NCI-H2196 treated with DMSO at 0.1 percent for 48 hours (cell line): ENCODE measurements around the gene RPL7A.
"Not testable (repeated sequence)": the region's sequence is repeated elsewhere in the genome, so short reads cannot be mapped to it uniquely, and the experiment has no call there.

Experiments
- DNase-seq: peaks from one replicate; lab custom pipeline; 2025; ENCODE audit not compliant: unreplicated experiment; lab: John Stamatoyannopoulos, UW

The RPL7A gene

DNA sequence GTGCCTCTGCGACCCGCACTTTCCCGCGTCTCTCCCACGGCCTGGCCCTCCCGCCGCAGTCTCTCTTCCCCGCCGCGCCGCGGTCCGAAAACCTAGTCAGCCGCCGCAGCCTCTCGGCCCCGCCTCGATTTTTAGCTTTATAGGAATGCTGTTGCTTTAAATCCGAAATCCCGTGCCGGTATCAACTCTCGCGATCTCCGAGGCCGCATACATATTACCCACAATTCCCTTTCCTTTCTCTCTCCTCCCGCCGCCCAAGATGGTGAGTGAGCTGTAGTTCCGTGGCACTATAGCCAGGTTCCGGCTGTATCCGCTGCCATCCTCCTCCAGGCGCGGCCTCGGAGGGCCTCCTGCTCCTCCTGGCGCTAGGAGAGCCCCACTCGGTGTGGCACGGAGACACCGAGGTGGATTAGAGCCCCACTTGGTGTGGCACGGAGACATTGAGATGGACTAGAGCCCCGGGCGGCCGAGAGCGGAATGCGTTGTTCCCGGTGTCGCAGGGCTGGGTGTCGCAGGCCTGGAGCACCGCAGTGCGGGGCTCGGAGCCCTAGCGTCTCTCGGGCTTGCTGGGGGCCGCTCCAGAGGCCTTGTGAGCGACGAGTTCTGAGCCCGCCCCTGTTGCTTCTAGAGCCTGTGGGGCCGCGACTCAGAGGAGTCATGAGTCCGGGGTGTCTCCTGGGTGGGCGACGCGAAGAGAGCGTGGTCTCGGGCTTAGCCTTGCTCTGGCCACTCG lies at the start of gene RPL7A, which contains the start of gene MED22:
Gene RPL7A, plus strand, starts transcription at position 234 of the 733 bp plus-strand sequence. Its CDS starts 26 bp downstream, at position 260.
Gene MED22, minus strand, starts transcription at position 147 of the 733 bp plus-strand sequence. CDS start 1,469 bp downstream, outside the sequence.
- peak; percentile 89 for DNase-seq

DNA sequence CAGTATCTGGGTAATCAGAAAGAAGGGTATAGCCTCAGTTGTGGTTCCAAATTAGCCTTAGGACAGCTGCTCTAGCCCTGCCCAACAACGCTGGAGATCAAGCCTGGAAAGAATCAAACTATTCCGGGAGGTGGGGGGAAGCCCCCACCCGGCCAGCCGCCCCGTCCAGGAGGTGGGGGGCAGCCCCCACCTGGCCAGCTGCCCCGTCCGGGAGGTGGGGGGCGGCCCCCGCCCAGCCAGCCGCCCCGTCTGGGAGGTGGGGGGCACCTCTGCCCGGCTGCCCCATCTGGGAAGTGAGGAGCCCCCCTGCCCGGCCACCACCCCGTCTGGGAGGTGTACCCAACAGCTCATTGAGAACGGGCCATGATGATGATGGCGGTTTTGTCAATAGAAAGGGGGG lies 48.0 kb upstream of the RPL7A start:
- DNase-seq, result not testable (repeated sequence)

DNA sequence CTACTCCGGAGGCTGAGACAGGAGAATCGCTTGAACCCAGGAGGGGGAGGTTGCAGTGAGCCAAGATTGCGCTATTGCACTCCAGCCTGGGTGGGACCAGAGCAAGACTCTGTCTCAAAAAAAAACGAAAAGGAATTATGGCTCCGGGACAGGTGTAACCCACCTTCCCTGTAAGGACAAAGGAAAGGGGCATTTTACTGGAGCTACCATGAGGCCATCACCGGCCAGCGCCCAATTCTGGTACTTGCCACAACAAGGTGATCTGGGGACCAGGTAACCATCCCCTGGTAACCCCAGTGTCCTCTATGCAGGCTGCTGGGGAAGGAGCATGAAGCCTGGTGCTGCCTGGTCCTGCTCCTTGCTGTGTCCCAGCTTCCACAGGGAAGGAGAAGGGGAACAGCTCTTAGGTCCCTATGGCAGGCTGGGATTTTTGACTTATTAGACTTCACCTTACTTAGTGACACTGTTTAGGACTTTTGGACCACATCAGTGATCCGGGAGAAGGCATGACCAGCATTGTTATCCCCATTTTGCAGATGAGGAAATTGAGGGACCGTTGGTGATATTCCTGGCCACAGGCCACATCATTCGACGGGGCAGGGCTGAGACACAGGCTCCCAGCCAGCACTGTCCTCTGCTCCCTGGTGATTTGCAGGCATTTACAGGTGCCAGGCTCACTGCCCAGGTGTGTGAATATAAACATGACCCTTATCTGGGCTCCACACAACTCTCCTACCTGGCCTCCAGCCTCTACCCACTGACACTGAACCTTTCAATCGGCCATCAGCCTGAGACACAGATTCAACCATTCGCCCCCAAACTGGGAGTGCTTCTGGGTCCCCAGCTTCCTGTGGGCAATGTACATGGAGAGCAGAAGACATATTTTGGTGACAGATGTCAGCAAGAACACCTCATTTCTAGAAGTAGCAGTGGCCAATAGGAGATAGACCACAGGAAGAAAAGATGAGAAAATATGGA lies 46.5 kb upstream of the RPL7A start:
- no peak for DNase-seq

DNA sequence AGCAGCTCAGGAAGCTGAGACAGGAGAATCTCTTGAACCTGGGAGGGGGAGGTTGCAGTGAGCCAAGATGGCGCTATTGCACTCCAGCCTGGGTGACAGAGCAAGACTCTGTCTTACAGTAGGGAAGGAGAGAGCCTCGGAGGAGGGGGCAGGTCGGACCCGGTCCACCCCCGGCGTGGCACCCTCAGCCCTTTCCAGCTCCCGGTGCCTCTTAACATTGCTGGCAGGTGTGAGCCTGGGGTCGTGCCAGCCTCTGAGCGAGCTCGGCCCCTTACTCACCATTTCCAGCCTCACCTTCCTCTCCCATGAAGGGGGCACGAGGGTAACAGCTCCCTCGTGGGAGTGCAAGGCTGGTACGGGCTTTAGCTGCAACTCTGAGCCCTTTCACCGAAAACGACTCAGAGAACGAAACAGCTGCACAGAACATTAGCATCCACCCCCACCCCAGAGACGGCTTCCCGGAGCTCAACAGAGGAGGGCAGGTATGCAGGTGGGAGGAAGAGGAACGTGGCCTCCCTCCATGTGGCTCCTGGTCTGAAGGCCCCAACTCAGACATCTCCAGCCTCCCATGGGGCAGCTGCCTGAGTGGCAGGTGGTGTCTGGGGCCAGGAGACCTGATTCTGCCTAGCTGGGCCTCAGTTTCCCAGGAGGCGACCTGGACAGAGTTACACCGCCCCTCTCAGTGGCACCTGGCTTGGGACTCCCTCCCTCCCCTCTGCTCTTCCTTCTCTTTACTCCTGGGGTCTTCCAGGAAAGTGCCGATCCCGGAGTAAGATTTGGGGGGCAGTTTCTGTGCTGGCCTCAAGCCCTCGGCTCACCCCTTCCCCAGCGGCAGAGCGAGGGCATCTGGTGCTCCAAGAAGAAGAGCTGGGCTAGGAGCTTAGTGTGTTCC lies 44.5 kb upstream of the RPL7A start:
- DNase-seq, result no peak

DNA sequence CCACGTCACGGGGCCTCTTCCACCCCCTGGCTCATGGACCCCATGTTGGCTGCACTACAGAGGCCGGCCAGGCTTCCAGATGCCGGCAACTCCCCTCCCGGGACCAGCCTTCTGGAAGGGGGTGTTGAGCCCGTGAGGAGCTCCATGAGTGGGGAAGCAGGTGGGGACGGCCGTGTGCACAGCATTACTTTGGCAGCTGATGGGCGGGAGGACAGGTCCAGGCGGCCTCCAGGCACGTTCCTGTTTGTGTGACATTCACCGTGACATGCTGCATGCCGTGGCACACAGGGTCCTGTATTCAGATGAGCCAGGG lies 43.9 kb upstream of the RPL7A start:
- no peak for DNase-seq

DNA sequence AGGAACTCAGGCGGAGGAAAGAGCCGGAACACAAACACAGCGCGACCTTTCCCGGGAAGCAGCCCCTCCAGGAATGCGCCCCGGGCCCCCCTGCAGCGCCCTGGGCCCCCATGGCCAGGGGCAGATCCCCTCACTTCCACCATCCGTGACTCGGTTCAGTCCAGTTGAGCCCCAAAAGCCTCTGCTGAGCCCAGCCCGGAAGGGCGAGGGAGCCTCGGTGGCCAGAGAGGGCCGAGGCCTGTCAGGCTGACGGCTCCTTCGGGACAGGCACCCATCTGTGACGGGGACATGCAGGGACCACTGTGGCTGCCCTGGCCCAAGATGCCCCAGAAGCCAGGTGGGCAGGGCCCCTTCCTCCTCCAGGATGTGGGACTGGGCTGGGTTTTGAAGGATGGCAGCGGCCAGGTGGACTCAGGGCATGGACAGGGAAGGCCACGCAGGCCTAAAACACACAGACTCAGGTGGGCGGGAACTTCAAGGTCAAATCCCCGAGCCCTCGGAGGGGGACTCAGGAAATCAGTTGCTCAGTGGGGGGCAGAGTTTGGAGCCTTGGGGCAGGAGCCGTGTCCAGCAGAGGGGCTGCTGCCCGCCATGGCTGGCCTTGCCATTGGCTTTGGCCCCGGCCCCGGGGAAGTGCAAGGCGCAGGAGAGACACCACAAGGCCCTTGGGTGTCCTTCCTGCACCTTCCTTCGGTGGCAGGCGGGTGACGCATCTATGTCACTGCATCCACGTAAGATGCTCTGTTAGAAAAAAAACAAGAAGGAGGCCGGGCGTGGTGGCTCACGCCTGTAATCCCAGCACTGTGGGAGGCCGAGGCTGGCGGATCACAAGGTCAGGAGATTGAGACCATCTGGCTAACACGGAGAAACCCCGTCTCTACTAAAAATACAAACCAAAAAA lies 43.3 kb upstream of the RPL7A start:
- DNase-seq, result no peak

DNA sequence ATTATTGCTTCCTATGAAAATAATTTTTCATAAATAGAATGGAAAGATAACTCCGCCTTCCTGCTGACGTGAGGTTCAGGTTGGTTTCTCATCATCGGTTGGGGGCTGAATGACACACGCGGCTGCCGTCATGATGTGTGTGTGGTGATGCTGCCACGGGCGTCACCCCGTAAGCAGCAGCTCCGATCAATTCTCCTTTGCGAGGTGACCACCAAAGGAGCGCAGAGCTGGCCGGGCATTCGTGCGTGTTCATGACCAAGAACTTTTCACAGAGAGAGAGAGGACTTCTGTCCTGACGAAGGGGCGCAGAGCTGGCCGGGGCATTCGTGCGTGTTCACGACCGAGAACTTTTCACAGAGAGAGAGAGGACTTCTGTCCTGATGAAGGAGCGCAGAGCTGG lies 42.3 kb upstream of the RPL7A start:
- no peak for DNase-seq

DNA sequence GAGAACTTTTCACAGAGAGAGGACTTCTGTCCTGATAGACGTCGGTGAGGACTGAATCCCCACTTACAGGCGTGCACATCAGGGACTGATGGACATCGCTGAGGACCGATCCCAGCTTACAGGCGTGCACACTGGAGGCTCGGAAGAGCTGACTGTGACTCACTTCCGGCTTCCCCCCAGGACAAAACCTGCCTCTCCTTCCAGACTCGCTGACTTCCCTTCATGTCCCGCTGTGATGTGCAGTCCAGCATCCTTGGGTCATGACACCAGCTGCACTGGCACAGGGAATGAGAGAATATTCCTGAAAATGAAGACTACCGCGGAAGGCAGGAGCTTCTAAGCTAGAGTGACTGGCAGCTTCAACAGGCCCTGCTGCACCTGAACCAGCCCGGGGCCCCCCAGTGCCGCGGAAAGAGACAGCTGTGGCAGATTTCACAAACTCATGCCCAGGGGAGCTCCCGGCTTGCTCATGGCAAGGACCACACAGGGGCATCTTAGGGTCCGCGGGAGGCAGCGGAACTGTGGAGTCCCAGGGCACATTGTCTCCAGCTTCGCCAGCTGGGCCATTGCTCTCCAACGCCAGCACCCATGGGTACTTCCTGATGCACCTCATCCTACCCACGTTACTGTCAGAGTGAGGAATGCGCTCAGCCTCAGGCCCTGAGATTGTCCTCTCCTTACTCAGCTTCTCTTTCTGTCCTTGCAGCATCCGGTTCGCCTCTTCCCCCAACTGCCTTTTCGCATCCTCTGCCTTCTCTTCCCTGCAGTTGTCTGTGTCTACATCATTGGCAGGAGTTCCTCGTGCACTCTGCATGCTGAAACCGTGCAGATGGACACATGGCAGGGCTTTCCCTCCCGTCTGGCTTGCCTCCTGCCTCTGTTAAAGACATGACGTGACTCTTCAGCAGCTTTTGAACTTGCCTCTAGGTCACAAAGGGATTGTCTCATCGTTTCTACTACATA lies 41.5 kb upstream of the RPL7A start:
- DNase-seq, result no peak

DNA sequence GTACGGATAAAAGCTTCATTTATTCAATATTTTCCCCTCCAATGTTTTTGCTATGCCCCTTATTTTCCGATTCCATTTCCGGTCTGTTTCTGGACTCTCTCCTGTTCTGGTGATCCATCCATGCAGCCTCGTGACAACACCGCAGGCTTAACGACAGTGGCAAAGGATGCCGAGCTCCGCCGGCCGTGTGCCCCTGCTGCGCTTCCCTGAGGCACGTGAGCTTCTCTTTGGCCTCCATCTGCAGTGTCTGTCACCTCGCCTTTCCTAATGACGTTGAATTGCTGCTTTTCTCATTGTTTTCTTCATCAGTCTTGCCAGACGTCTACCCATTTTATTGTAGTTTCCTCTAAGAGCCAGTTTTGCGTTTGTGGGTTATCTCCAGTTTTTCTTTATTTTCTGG lies 40.7 kb upstream of the RPL7A start:
- DNase-seq, result no peak

DNA sequence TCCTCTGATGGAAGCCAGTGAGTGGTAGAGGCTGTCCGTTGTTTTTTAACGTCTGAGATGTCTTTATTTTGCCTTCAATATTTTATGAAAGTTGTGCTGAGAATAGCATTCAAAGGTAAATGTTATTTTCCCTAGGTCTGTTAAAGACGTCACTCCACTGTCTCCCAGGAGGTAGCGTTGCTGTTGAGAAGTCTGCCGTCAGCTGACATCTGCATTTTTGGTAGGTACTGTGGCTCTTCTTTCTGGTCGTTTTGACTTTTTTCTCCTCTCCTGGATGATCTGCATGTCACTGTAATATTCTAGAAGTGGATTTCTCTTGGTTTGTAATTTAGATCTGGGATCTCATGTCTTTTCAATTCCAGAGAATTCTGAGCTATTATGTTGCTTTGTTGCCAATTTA lies 38.4 kb upstream of the RPL7A start:
- DNase-seq, result no peak

DNA sequence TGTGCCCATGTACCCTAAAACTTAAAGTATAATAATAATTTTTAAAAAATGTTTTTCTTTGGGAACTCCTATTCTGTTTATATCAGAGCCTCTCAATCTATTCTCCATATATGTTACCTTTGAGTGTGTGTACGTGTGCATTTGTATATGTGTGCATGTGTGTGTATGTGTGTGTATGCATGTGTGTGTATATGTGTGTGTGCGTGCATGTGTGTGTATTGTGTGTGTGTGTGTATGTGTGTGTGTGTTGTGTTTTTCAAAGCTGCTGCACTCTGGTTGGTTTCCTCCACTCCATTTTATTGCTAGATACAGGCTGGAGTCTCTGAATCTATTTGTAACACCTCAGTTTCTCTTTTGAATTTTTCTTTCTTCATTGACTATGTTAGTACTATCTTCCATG lies 32.0 kb upstream of the RPL7A start:
- no peak for DNase-seq

DNA sequence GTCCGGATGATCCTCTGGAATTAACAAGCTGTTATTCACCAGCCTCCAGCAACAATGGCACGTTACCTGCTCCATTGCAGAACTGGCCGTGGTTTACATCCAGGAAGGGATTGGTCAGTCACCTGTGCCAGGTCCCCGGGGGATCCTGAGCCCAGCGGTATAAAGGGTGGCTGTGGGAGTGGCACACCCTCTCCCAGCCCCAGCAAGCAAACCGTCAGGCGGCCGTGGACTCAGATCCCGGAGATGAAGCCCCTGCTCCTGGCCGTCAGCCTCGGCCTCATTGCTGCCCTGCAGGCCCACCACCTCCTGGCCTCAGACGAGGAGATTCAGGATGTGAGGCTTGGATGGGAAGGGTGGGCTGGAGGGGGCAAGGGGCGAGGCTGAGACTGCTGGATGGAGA lies 30.5 kb upstream of the RPL7A start:
- DNase-seq, result not testable (repeated sequence)

DNA sequence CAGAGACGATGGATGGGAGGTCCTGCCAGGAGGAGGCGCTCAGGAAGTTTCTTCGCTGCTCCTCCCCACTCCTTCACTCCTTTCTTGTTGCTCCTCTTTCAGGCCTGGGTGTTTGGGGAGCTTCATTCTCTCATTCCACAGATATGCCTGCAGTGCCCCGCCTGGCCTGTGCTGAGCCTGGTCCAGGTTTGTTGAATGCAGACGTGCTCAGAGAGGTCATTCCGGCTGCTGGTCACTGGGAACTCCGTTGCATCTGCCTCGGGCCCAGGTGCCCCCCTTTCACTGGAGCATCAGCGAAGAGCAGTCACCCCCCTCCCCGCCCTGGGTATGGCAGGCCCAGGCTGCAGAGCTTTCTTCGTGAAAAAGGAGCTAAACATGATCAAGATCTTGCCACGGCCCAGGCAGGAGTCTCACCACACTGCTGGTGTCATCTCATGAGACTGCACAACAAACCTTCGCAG lies 27.6 kb upstream of the RPL7A start:
- no peak for DNase-seq

DNA sequence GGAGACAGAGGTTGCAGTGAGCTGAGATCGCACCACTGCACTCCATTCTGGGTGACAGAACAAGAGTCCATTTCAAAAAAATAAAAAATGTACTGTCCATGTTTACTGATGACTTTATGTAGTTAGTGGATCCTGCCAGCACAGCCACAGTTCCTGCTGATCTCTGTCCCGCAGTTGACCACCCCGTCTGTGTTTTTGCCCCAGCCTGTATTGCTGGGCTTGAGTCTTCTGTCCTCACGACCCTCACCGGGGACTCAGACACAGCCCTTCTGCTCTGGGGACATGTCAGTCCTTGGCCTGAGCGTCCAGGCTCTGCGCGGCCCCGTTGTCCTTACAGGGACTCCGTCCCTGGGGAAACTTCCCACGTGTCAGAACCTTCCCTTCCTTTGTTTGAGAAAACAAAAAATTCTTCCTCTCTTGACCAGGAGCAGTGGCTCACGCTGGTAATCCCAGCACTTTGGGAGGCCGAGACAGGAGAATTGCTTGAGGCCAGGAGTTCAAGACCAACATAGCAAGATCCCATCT lies 26.5 kb upstream of the RPL7A start:
- DNase-seq, result no peak

DNA sequence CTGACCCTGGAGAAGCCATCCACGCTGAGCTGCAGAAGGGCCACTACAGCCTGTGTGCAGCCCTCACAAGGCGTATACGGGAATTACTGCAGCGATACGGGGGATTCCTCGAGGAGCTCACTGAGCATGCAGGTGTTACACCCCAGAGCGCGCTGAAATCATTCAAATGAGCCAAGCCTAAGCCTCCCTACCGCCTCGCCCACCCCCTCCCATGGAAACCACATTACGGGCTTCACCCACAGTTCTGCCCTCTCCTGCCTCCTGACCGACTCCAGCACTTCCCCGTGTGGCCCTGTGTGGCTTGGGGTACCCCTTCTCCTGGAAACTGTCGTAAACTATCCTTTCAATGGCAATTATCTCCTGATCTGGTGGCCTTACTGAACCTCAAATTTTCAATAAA lies 25.3 kb upstream of the RPL7A start:
- no peak for DNase-seq

DNA sequence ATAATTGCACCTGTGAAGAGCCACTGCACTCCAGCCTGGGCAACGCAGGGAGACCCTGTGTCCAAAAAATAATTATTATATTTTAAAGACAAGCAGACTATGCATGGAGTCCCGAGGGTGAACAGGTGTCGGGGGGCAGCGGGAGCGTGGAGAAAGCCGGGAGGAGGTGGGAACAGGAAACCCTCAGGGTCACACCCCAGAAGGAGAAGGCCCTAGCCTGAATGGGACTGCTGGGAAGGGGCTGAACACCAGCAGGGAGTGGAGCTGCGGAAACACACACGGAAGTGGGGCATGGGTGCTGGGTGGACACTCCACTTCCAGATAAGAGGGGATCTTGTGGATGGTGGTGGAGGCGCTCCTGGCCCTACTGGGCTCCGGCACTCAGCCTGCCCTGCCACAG lies 24.8 kb upstream of the RPL7A start:
- no peak for DNase-seq

DNA sequence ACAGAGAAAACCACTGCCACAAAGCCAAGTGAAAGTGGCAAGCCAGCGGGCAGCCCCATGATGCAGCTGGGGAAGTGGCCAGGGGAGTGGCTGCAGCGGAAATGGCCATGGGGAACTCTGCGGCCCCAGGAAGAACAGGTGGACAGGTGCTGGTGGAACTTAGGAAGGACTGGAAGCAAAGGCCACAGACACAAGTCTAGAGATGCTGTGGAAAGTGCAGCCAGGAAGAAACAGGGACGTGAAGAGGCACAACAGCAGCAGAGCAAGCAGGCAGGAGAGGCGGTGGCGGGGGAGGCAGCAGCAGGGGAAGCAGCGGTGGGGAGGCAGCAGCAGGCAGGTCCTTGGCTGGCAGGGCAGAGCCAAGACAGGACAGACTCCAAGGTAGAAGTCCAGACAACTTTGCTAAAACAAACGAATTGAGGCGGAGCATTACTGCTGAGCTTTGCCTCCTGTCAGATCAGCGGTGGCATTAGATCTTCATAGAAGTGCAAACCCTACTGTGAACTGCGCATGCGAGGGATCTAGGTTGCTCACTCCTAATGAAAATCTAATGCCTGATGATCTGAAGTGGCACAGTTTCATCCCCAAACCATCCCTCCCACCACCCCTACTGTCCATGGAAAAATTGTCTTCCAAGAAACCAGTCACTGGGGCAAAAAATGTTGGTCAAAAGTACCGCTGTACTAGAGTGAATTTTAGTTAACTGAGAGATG lies 23.9 kb upstream of the RPL7A start:
- no peak for DNase-seq

DNA sequence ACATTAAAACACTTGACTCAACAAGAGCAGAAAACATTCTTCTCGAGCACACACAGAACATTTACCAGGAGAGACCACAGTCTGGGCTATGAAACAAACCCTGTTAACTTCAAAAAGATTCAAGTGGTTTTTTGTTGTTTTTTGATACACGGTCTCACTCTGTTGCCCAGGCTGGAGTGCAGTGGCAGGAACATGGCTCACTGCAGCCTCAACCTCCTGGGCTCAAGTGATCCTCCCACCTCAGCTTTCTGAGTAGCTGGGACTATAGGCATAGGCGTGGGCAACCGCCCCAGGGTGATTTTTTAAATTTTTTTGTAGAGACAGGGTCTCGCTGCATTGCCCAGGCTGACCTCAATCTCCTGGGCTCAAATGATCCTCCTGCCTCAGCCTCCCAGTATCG lies 21.0 kb upstream of the RPL7A start:
- DNase-seq, result not testable (repeated sequence)
